GM12891 (cell line): Measurements from ENCODE around the gene HSPBP1.

ENCODE experiments used
- POLR2A ChIP-seq: IDR thresholded peaks from 2 replicates; pipeline ENCODE4 v1.6.1; 2011; ENCODE audit warnings: low read depth, low read length, control low read depth
- SPI1 ChIP-seq: IDR thresholded peaks from 2 replicates; pipeline ENCODE4 v1.6.1; 2011; ENCODE audit warnings: low read depth, low read length, control low read depth

GRCh38 chr19:55306712-55307111 is 26.8 kb upstream of the HSPBP1 start:
- TF ChIP-seq POLR2A: no peak
- no peak for TF ChIP-seq SPI1
